ENCODE results near the gene FBXW9. TPM values are rescaled to one million over a fixed set of nuclear protein-coding genes. Genes with fewer than 3 reads are reported as not detected.
"Not testable (repeated sequence)": the region's sequence is repeated elsewhere in the genome, so short reads cannot be mapped to it uniquely, and the experiment has no call there.

FBXW9 gene
- total and polyA plus RNA-seq, 3 experiments from 2014 or later, result 5.9 to 8.1 (median 7.9) TPM

- Mint-ChIP-seq H3K36me3 (peaks cover 0 to 28% (median 3%) of the 10 kb centered on the region in 3 donors), H3K4me3 (peak overlapping the region; percentile 90 to 95 (median 94)), H3K4me1 (peaks cover 35 to 46% (median 38%) of the 10 kb centered on the region in 3 donors), H3K27ac (peak overlapping the region; percentile 89 to 97 (median 94)), H3K9me3 (no peaks in the 10 kb centered on the region), H3K27me3 (peaks cover 0 to 4% of the 10 kb centered on the region in 2 donors)
- peak in 4 of 5 donors; percentile 42 to 67 (median 52) for DNase-seq
- Histone ChIP-seq H3K27ac (ENCODE audit: low read depth, low read length) (peak overlapping the region; percentile 60), H3K9me3 (ENCODE audit: low read length) (no peaks in the 10 kb centered on the region), H3K4me1 (ENCODE audit: insufficient read depth, low read length) (peaks cover 17% of the 10 kb centered on the region), H3K27me3 (ENCODE audit: insufficient read depth, low read length, poor library complexity, severe bottlenecking) (no peaks in the 10 kb centered on the region), H3K4me3 (ENCODE audit: low read length) (peak overlapping the region; percentile 76), H3K36me3 (ENCODE audit: insufficient read depth, low read length) (peaks cover 7% of the 10 kb centered on the region)
- CTCF ChIA-PET, result interaction anchor here (0.6 to 4.4 kb wide), 4 partner anchors 12 to 39 kb away, joined by 3 to 25 read pairs (median 4); partner anchors contain the start of genes GET3 and TRIR
- POLR2A ChIA-PET, result interaction anchor here (0.6 to 4.0 kb wide), 5 partner anchors 13 to 1193 kb away, joined by 4 to 38 read pairs (median 7); partner anchors contain the start of genes ECSIT, FBXW9, GET3 and TRIR
Measured at GRCh38 chr19:12721656-12722565, 25.5 kb upstream of the FBXW9 start.

- H3K27me3 Mint-ChIP-seq, result peaks cover 0 to 4% of the 10 kb centered on the region in 2 donors
- DNase-seq, result peak in 1 of 5 donors; percentile 18
- Histone ChIP-seq H3K4me3 (ENCODE audit: low read length) (peak overlapping the region; percentile 76), H3K36me3 (ENCODE audit: insufficient read depth, low read length) (peaks cover 7% of the 10 kb centered on the region), H3K27me3 (ENCODE audit: insufficient read depth, low read length, poor library complexity, severe bottlenecking) (no peaks in the 10 kb centered on the region), H3K4me1 (ENCODE audit: insufficient read depth, low read length) (peaks cover 17% of the 10 kb centered on the region), H3K27ac (ENCODE audit: low read depth, low read length) (peak overlapping the region; percentile 60), H3K9me3 (ENCODE audit: low read length) (no peaks in the 10 kb centered on the region)
- no peaks in the 10 kb centered on the region for H3K9me3 Mint-ChIP-seq
- peak overlapping the region; percentile 77 to 97 (median 91) for H3K27ac Mint-ChIP-seq
- peaks cover 0 to 33% (median 6%) of the 10 kb centered on the region in 3 donors for H3K36me3 Mint-ChIP-seq
- peak overlapping the region; percentile 90 to 94 (median 92) for H3K4me3 Mint-ChIP-seq
- ChIA-PET CTCF (interaction anchor here (0.6 to 4.4 kb wide), 6 partner anchors 13 to 126 kb away, joined by 3 to 25 read pairs (median 4); partner anchors contain the start of gene TRIR), POLR2A (interaction anchor here (0.6 to 4.0 kb wide), 3 partner anchors 14 to 225 kb away, joined by 5 to 38 read pairs (median 7); partner anchors contain the start of genes FBXW9, GET3 and TRIR)
- H3K4me1 Mint-ChIP-seq, result peaks cover 35 to 46% (median 38%) of the 10 kb centered on the region in 3 donors
Measured at GRCh38 chr19:12720851-12721655, 24.6 kb upstream of the FBXW9 start.

- Histone ChIP-seq H3K27ac (ENCODE audit: low read depth, low read length) (peak overlapping the region; percentile 38), H3K36me3 (ENCODE audit: insufficient read depth, low read length) (peaks cover 7% of the 10 kb centered on the region), H3K4me1 (ENCODE audit: insufficient read depth, low read length) (peaks cover 17% of the 10 kb centered on the region), H3K27me3 (ENCODE audit: insufficient read depth, low read length, poor library complexity, severe bottlenecking) (no peaks in the 10 kb centered on the region), H3K9me3 (ENCODE audit: low read length) (no peaks in the 10 kb centered on the region), H3K4me3 (ENCODE audit: low read length) (peak overlapping the region; percentile 45)
- no peak for DNase-seq
- Mint-ChIP-seq H3K36me3 (peaks cover 0 to 40% (median 6%) of the 10 kb centered on the region in 3 donors), H3K4me3 (peak overlapping the region; percentile 73 to 88 (median 77)), H3K27ac (peak overlapping the region in 6 of 8 donors; percentile 43 to 96 (median 78)), H3K4me1 (peaks cover 35 to 46% (median 38%) of the 10 kb centered on the region in 3 donors), H3K9me3 (no peaks in the 10 kb centered on the region), H3K27me3 (peaks cover 0 to 4% of the 10 kb centered on the region in 2 donors)
- ChIA-PET POLR2A (no interaction called here), CTCF (interaction anchor here (0.6 to 4.4 kb wide), 6 partner anchors 14 to 127 kb away, joined by 3 to 25 read pairs (median 4); partner anchors contain the start of gene TRIR)
Measured at GRCh38 chr19:12720296-12720695, 23.9 kb upstream of the FBXW9 start.

GRCh38 chr19:12715929-12716328 lies 19.5 kb upstream of the FBXW9 start:
- POLR2A ChIA-PET, result interaction anchor here (0.6 kb wide), 1 partner anchor 241 kb away, joined by 3 read pairs; no protein-coding TSS in a partner anchor
- H3K27ac Mint-ChIP-seq, result peak overlapping the region in 1 of 8 donors; percentile 29
- Histone ChIP-seq H3K27me3 (ENCODE audit: insufficient read depth, low read length, poor library complexity, severe bottlenecking) (no peaks in the 10 kb centered on the region), H3K4me3 (ENCODE audit: low read length) (no peak overlapping the region), H3K27ac (ENCODE audit: low read depth, low read length) (no peak overlapping the region), H3K9me3 (ENCODE audit: low read length) (no peaks in the 10 kb centered on the region), H3K36me3 (ENCODE audit: insufficient read depth, low read length) (peaks cover 18% of the 10 kb centered on the region), H3K4me1 (ENCODE audit: insufficient read depth, low read length) (no peaks in the 10 kb centered on the region)
- CTCF ChIA-PET, result interaction anchor here (1.1 to 2.8 kb wide), 6 partner anchors 18 to 60 kb away, joined by 3 to 16 read pairs (median 4); partner anchors contain the start of gene TRIR
- peaks cover 6 to 18% (median 13%) of the 10 kb centered on the region in 3 donors for H3K4me1 Mint-ChIP-seq
- no peaks in the 10 kb centered on the region for H3K27me3 Mint-ChIP-seq
- no peak for DNase-seq
- H3K9me3 Mint-ChIP-seq, result no peaks in the 10 kb centered on the region
- peaks cover 0 to 66% (median 11%) of the 10 kb centered on the region in 3 donors for H3K36me3 Mint-ChIP-seq
- no peak overlapping the region for H3K4me3 Mint-ChIP-seq

- Mint-ChIP-seq H3K36me3 (peaks cover 0 to 73% (median 15%) of the 10 kb centered on the region in 3 donors), H3K27me3 (no peaks in the 10 kb centered on the region), H3K27ac (no peak overlapping the region), H3K4me3 (no peak overlapping the region), H3K9me3 (no peaks in the 10 kb centered on the region), H3K4me1 (peaks cover 0 to 11% (median 8%) of the 10 kb centered on the region in 3 donors)
- DNase-seq, result no peak
- Histone ChIP-seq H3K36me3 (ENCODE audit: insufficient read depth, low read length) (peaks cover 23% of the 10 kb centered on the region), H3K27ac (ENCODE audit: low read depth, low read length) (no peak overlapping the region), H3K4me3 (ENCODE audit: low read length) (no peak overlapping the region), H3K9me3 (ENCODE audit: low read length) (no peaks in the 10 kb centered on the region), H3K27me3 (ENCODE audit: insufficient read depth, low read length, poor library complexity, severe bottlenecking) (no peaks in the 10 kb centered on the region), H3K4me1 (ENCODE audit: insufficient read depth, low read length) (no peaks in the 10 kb centered on the region)
- ChIA-PET CTCF (interaction anchor here (1.1 to 1.8 kb wide), 2 partner anchors 19 to 43 kb away, joined by 3 to 5 read pairs; partner anchors contain the start of gene TRIR), POLR2A (no interaction called here)
Measured at GRCh38 chr19:12715102-12715501, 18.7 kb upstream of the FBXW9 start.

GRCh38 chr19:12713304-12713703 lies 16.9 kb upstream of the FBXW9 start:
- H3K36me3 ChIP-seq (ENCODE audit: insufficient read depth, low read length), result peaks cover 21% of the 10 kb centered on the region
- H3K27ac ChIP-seq (ENCODE audit: low read depth, low read length); H3K4me3 ChIP-seq (ENCODE audit: low read length); H3K27me3 Mint-ChIP-seq; CTCF ChIA-PET; H3K4me1 ChIP-seq (ENCODE audit: insufficient read depth, low read length); H3K27me3 ChIP-seq (ENCODE audit: insufficient read depth, low read length, poor library complexity, severe bottlenecking); H3K4me1 Mint-ChIP-seq; H3K9me3 Mint-ChIP-seq; H3K9me3 ChIP-seq (ENCODE audit: low read length); DNase-seq; POLR2A ChIA-PET; H3K4me3 Mint-ChIP-seq: not testable (repeated sequence)
- H3K27ac Mint-ChIP-seq, result peak overlapping the region in 1 of 8 donors; percentile 61
- H3K36me3 Mint-ChIP-seq, result peaks cover 0 to 75% (median 11%) of the 10 kb centered on the region in 3 donors

GRCh38 chr19:12712077-12712476 lies 15.6 kb upstream of the FBXW9 start:
- H3K4me3 ChIP-seq (ENCODE audit: low read length); H3K27ac ChIP-seq (ENCODE audit: low read depth, low read length); CTCF ChIA-PET; H3K27me3 Mint-ChIP-seq; H3K27me3 ChIP-seq (ENCODE audit: insufficient read depth, low read length, poor library complexity, severe bottlenecking); H3K4me1 Mint-ChIP-seq; H3K27ac Mint-ChIP-seq; H3K4me3 Mint-ChIP-seq; H3K4me1 ChIP-seq (ENCODE audit: insufficient read depth, low read length); POLR2A ChIA-PET; H3K9me3 ChIP-seq (ENCODE audit: low read length); H3K9me3 Mint-ChIP-seq: not testable (repeated sequence)
- peak in 1 of 5 donors; percentile 11 for DNase-seq
- H3K36me3 ChIP-seq (ENCODE audit: insufficient read depth, low read length), result peaks cover 21% of the 10 kb centered on the region
- H3K36me3 Mint-ChIP-seq, result peaks cover 0 to 76% (median 11%) of the 10 kb centered on the region in 3 donors

Measured in CD8-positive, alpha-beta memory T cell (primary cell).